IMR-90 (cell line): ENCODE measurements around the gene HS6ST2. TPM values are rescaled to one million over a fixed set of nuclear protein-coding genes. Genes with fewer than 3 reads are reported as not detected.

Experiments used
- ATAC-seq: fragments of 200-7000 bp; cut with Tn5 transposase; 2 replicates; pipeline ENCODE4 v1.9.1; 2020; ENCODE audit warnings: low read depth, mild to moderate bottlenecking, moderate library complexity
- BruUV-seq: library from RNA; stranded (reverse); fragments of 400-500 nt; replicated peaks from 2 replicates; lab custom pipeline; 2021; lab: Mats Ljungman, UMichigan
- CTCF ChIA-PET: fragments of 300-600 bp; formaldehyde crosslinking; extraction: SDS; loops from one replicate; lab custom pipeline; 2021; ENCODE audit warnings: antibody characterized with exemption; lab: Yijun Ruan, JAX
- POLR2A ChIA-PET: fragments of 300-600 bp; sonication (Branson Sonifier 250); formaldehyde crosslinking; loops from one replicate; lab custom pipeline; 2022; ENCODE audit warnings: antibody characterized with exemption; ENCODE audit not compliant: unreplicated experiment; lab: Charles Lee
- DNase-seq: peaks from one replicate; pipeline ENCODE4 v3.0.0; 2013
- H2AFZ ChIP-seq: replicated peaks from 2 replicates; pipeline ENCODE3; 2013; ENCODE audit warnings: low read length, mild to moderate bottlenecking; ENCODE audit not compliant: poor library complexity
- H2AK5ac ChIP-seq: 2 replicates; pipeline ENCODE4 v1.6.1; 2013; ENCODE audit warnings: low read depth, low read length, inconsistent platforms
- H2AK9ac ChIP-seq: replicated peaks from 2 replicates; pipeline ENCODE3; 2013; ENCODE audit warnings: mild to moderate bottlenecking, low read depth, low read length, moderate library complexity; ENCODE audit not compliant: poor library complexity
- H2BK120ac ChIP-seq: 2 replicates; pipeline ENCODE4 v1.6.1; 2013; ENCODE audit warnings: low read depth, low read length, inconsistent platforms
- H2BK15ac ChIP-seq: 3 replicates; pipeline ENCODE4 v1.6.1; 2013; ENCODE audit warnings: low read depth, low read length, inconsistent platforms
- H2BK20ac ChIP-seq: 2 replicates; pipeline ENCODE4 v1.6.1; 2013; ENCODE audit warnings: low read depth, mild to moderate bottlenecking, inconsistent platforms, low read length, moderate library complexity
- H2BK5ac ChIP-seq: 2 replicates; pipeline ENCODE4 v1.6.1; 2013; ENCODE audit warnings: mild to moderate bottlenecking, low read depth, low read length, inconsistent platforms; ENCODE audit not compliant: poor library complexity, severe bottlenecking
- H3K14ac ChIP-seq: replicated peaks from 2 replicates; pipeline ENCODE4 v1.6.1; 2013; ENCODE audit warnings: low read depth, low read length, inconsistent platforms
- H3K18ac ChIP-seq: 2 replicates; pipeline ENCODE4 v1.6.1; 2013; ENCODE audit warnings: low read depth, low read length, control low read depth
- H3K23ac ChIP-seq: 2 replicates; pipeline ENCODE4 v1.6.1; 2013; ENCODE audit warnings: low read depth, low read length, inconsistent platforms
- H3K27ac ChIP-seq: 2 replicates; pipeline ENCODE4 v1.5.1; 2013; ENCODE audit warnings: mild to moderate bottlenecking, control low read depth, low read length; ENCODE audit not compliant: insufficient read depth
- H3K27me3 ChIP-seq: 2 replicates; pipeline ENCODE4 v1.6.1; 2013; ENCODE audit warnings: low read length; ENCODE audit not compliant: control insufficient read depth, insufficient read depth
- H3K36me3 ChIP-seq: 2 replicates; pipeline ENCODE4 v1.6.1; 2013; ENCODE audit warnings: low read length, mixed read lengths; ENCODE audit not compliant: control insufficient read depth, insufficient read depth
- H3K4ac ChIP-seq: 2 replicates; pipeline ENCODE4 v1.6.1; 2013; ENCODE audit warnings: low read depth, low read length, inconsistent platforms
- H3K4me1 ChIP-seq: 2 replicates; pipeline ENCODE4 v1.6.1; 2013; ENCODE audit warnings: low read length, mixed read lengths; ENCODE audit not compliant: control insufficient read depth, insufficient read depth
- H3K4me2 ChIP-seq: 2 replicates; pipeline ENCODE4 v1.6.1; 2013; ENCODE audit warnings: low read depth, mild to moderate bottlenecking, control low read depth, low read length, moderate library complexity
- H3K4me3 ChIP-seq: 2 replicates; pipeline ENCODE4 v1.5.1; 2013; ENCODE audit warnings: low read depth, mild to moderate bottlenecking, control low read depth, low read length, moderate library complexity; ENCODE audit not compliant: insufficient read depth
- H3K56ac ChIP-seq: 2 replicates; pipeline ENCODE4 v1.6.1; 2013; ENCODE audit warnings: low read length, inconsistent platforms; ENCODE audit not compliant: insufficient read depth; ENCODE audit errors: extremely low read depth
- H3K79me1 ChIP-seq, 2 experiments: 2 replicates each; pipeline ENCODE4 v1.6.1; 2013; ENCODE audit warnings: low read length in 2 of 2, inconsistent platforms in 1 of 2, low read depth in 1 of 2
- H3K9ac ChIP-seq: 2 replicates; pipeline ENCODE4 v1.6.1; 2013; ENCODE audit warnings: low read depth, low read length, control low read depth
- H3K9me1 ChIP-seq: 2 replicates; pipeline ENCODE4 v1.6.1; 2013; ENCODE audit warnings: low read length, inconsistent platforms; ENCODE audit not compliant: insufficient read depth
- H3K9me3 ChIP-seq: 2 replicates; pipeline ENCODE4 v1.6.1; 2013; ENCODE audit warnings: low read length; ENCODE audit not compliant: control insufficient read depth, insufficient read depth
- H4K20me1 ChIP-seq: 2 replicates; pipeline ENCODE4 v1.6.1; 2013; ENCODE audit warnings: low read length, inconsistent platforms; ENCODE audit not compliant: insufficient read depth
- H4K5ac ChIP-seq: 2 replicates; pipeline ENCODE4 v1.6.1; 2013; ENCODE audit warnings: mild to moderate bottlenecking, low read depth, low read length, control low read depth
- H4K8ac ChIP-seq, 2 experiments: 2 replicates each; pipeline ENCODE4 v1.6.1; 2013; ENCODE audit warnings: low read depth in 2 of 2, low read length in 2 of 2, control low read depth in 1 of 2, inconsistent platforms in 1 of 2
- H4K91ac ChIP-seq: 2 replicates; pipeline ENCODE4 v1.6.1; 2013; ENCODE audit warnings: low read depth, low read length, inconsistent platforms; ENCODE audit not compliant: insufficient read depth
- BHLHE40 ChIP-seq: fragments of 150-350 bp; IDR thresholded peaks from 2 replicates; pipeline ENCODE4 v1.6.1; 2016; ENCODE audit warnings: mild to moderate bottlenecking, low read depth, low read length
- CEBPB ChIP-seq: IDR thresholded peaks from 2 replicates; pipeline ENCODE4 v1.6.1; 2012; ENCODE audit warnings: low read depth, low read length, improper control_type of control experiment
- CHD1 ChIP-seq: IDR thresholded peaks from 2 replicates; pipeline ENCODE4 v1.6.1; 2012; ENCODE audit warnings: low read depth, low read length, improper control_type of control experiment
- MXI1 ChIP-seq: IDR thresholded peaks from 2 replicates; pipeline ENCODE4 v1.6.1; 2012; ENCODE audit warnings: low read depth, mild to moderate bottlenecking, low read length, moderate library complexity, borderline replicate concordance
- WGBS, 2 experiments: methylation state at CpG; one replicate each; pipeline versions ENCODE4 v1.1.5 to v1.1.7; 2013; ENCODE audit warnings: missing lambda C conversion rate in 2 of 2; ENCODE audit not compliant: insufficient read length in 1 of 2; ENCODE audit errors: extremely low coverage in 2 of 2; 5-methylcytosine and 5-hydroxymethylcytosine counted together
- dilution Hi-C: fragments of 300-500 bp; cut with HindIII; formaldehyde crosslinking; loops from one replicate; pipeline ENCODE4 v1.14.3; 2018; ENCODE audit warnings: low sequenced_read_pairs; ENCODE audit not compliant: unreplicated experiment
- in situ Hi-C: fragments of 300-500 bp; cut with MboI; formaldehyde crosslinking; loops from 3 replicates; pipeline ENCODE4 v1.14.3; 2019; ENCODE audit warnings: low sequenced_read_pairs, inconsistent platforms, mixed read lengths
- intact Hi-C: fragments of 100-400 bp; cut with micrococcal nuclease; formaldehyde crosslinking; loops from 2 replicates; pipeline ENCODE4 v1.10.0; 2022
- polyA plus RNA-seq, 3 experiments: library from polyadenylated mRNA; depleted of rRNA; stranded (reverse); fragments of >200 nt; gene quantifications; 2 replicates each; pipeline ENCODE4 v1.2.3, GENCODE V29; 2012; ENCODE audit warnings: low replicate concordance in 1 of 3
- total RNA-seq: library from RNA; depleted of rRNA; stranded (reverse); fragments of >200 nt; gene quantifications from 2 replicates; pipeline ENCODE4 v1.2.3, GENCODE V29; 2012
- TF ChIP-seq, protein P1 (sequence below): conservative IDR thresholded peaks from 2 replicates; pipeline ENCODE4 v1.5.1; 2012; ENCODE audit warnings: mild to moderate bottlenecking, low read depth, low read length, improper control_type of control experiment

HS6ST2 gene
- total and polyA plus RNA-seq, 2 of the 4 experiments (the other 2 are of a cell fraction) = not detected

DNA sequence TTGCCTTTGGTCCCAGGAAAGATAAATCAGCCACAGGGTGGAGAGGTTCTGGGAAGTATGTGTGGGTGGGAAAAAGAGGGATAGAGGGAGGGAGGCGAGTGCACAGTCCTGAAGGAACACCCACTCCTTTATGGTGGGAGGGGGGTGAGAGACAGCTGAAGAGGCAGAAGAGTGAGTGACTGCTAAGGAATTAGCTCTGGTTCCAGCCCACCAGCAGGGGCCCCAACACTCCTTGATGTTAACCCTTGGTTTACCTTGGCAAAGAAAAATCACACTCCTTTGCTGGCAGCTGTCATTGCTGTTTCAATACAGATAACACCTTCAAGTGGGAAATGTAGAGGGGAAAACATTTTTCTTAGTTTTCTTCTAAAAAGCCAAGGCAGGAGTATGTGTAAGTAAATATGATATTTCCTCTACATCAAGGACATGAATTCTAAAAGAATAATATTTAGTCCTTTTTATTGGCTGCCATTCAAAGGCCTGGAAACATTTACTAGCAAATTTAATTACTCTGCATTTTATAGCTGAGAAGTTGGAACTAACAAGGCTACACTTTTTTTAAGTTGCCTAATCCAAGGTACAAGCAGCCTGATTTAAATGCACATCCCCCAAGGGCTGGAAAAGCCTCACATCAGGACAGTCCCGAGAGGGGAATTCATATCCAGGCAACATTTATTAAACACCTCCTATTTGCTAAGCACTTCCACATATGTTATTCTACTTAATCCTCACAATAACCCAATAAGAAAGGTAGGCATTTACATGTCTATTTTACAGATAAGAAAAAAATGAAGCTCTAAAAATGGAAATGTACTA is 81.7 kb downstream of the HS6ST2 start:
- H2BK5ac ChIP-seq = no peak overlapping the region
- H3K9me1 ChIP-seq = no peaks in the 10 kb centered on the region
- no peak overlapping the region for H2BK15ac ChIP-seq
- H3K23ac ChIP-seq = no peak overlapping the region
- ATAC-seq = no peak
- no CpG with 5 or more reads among the region's 2 CpGs for WGBS, 2 experiments
- H3K9me3 ChIP-seq = peaks cover 2% of the 10 kb centered on the region; the same call in 1 of the 2 replicates
- DNase-seq = no peak
- H3K14ac ChIP-seq = no peak overlapping the region
- no peaks in the 10 kb centered on the region for H3K4me1 ChIP-seq
- no peak overlapping the region for H3K4me2 ChIP-seq
- H4K20me1 ChIP-seq = no peaks in the 10 kb centered on the region
- no peak overlapping the region for H3K9ac ChIP-seq
- no peak overlapping the region for H3K4ac ChIP-seq
- no peak overlapping the region for H4K8ac ChIP-seq
- no peaks in the 10 kb centered on the region; the same call in 1 of the 2 replicates for H3K27me3 ChIP-seq
- no peak overlapping the region for H4K5ac ChIP-seq
- no peak overlapping the region for H2AK9ac ChIP-seq
- POLR2A ChIA-PET = no interaction called here
- H3K56ac ChIP-seq = no peak overlapping the region
- no peaks in the 10 kb centered on the region for H3K79me1 ChIP-seq
- TF ChIP-seq BHLHE40 = no peak
- no peak for TF ChIP-seq CEBPB
- TF ChIP-seq MXI1 = no peak
- TF ChIP-seq, protein P1, sequence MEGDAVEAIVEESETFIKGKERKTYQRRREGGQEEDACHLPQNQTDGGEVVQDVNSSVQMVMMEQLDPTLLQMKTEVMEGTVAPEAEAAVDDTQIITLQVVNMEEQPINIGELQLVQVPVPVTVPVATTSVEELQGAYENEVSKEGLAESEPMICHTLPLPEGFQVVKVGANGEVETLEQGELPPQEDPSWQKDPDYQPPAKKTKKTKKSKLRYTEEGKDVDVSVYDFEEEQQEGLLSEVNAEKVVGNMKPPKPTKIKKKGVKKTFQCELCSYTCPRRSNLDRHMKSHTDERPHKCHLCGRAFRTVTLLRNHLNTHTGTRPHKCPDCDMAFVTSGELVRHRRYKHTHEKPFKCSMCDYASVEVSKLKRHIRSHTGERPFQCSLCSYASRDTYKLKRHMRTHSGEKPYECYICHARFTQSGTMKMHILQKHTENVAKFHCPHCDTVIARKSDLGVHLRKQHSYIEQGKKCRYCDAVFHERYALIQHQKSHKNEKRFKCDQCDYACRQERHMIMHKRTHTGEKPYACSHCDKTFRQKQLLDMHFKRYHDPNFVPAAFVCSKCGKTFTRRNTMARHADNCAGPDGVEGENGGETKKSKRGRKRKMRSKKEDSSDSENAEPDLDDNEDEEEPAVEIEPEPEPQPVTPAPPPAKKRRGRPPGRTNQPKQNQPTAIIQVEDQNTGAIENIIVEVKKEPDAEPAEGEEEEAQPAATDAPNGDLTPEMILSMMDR = no peak
- no peak for TF ChIP-seq CHD1
- H4K91ac ChIP-seq = no peak overlapping the region
- no peak overlapping the region for H2BK20ac ChIP-seq
- in situ Hi-C loops (no loop called here), dilution Hi-C loops (no loop called here), intact Hi-C loops (no loop called here)
- no peak overlapping the region for H2AFZ ChIP-seq
- H2BK120ac ChIP-seq = no peak overlapping the region
- H3K18ac ChIP-seq = no peak overlapping the region
- no peaks in the 10 kb centered on the region for H3K36me3 ChIP-seq
- no peak overlapping the region for H2AK5ac ChIP-seq
- no peak overlapping the region for H3K4me3 ChIP-seq
- no peak overlapping the region for H3K27ac ChIP-seq
- CTCF ChIA-PET = no interaction called here
- no TSS peak for BruUV-seq
